ENCODE results near the gene SPSB2. TPM values are rescaled to one million over a fixed set of nuclear protein-coding genes. Genes with fewer than 3 reads are reported as not detected.

The SPSB2 gene
- total RNA-seq, 2 donors from 2014 or later = 11.7 to 11.8 TPM

- no peak for ATAC-seq
Measured at GRCh38 chr12:6860942-6861341, 12.2 kb downstream of the SPSB2 start.

GRCh38 chr12:6860116-6860515 lies 13.0 kb downstream of the SPSB2 start:
- DNase-seq = no peak
- intact Hi-C loops (cut with DNase I, micrococcal nuclease) = no loop called here
- no peak for ATAC-seq

More at GRCh38 chr12:6860942-6861341, 12.2 kb downstream of the SPSB2 start:
- DNase-seq = no peak
- intact Hi-C loops (cut with DNase I, micrococcal nuclease) = no loop called here

GRCh38 chr12:6858799-6859198 lies 14.3 kb downstream of the SPSB2 start:
- no peak for ATAC-seq
- DNase-seq = no peak
- intact Hi-C loops (cut with DNase I, micrococcal nuclease) = no loop called here

- no peak for ATAC-seq
- intact Hi-C loops (cut with DNase I, micrococcal nuclease) = no loop called here
- no peak for DNase-seq
Measured at GRCh38 chr12:6855322-6855721, 17.8 kb downstream of the SPSB2 start.

GRCh38 chr12:6854036-6854435 lies 19.1 kb downstream of the SPSB2 start:
- no peak for ATAC-seq
- DNase-seq = no peak
- intact Hi-C loops (cut with DNase I, micrococcal nuclease) = no loop called here

- no peak for DNase-seq
- no peak for ATAC-seq
- intact Hi-C loops (cut with DNase I, micrococcal nuclease) = no loop called here
Measured at GRCh38 chr12:6853626-6854025, 19.5 kb downstream of the SPSB2 start.

GRCh38 chr12:6852651-6853354 lies 20.3 kb downstream of the SPSB2 start:
- DNase-seq (peak; percentile 52 to 66), ATAC-seq (no peak)
- intact Hi-C loops (cut with DNase I, micrococcal nuclease) = no loop called here

GRCh38 chr12:6851921-6852650 lies 21.0 kb downstream of the SPSB2 start, which contains the start of gene USP5:
Gene USP5, plus strand, starts transcription at chr12:6852150. Its CDS starts 30 bp downstream, at chr12:6852180.
- ATAC-seq = peak; percentile 80
- intact Hi-C loops (cut with DNase I, micrococcal nuclease) = no loop called here
- DNase-seq = peak; percentile 98 to 99

- ATAC-seq (peak; percentile 74), DNase-seq (peak; percentile 95 to 99)
- intact Hi-C loops (cut with DNase I, micrococcal nuclease) = no loop called here
Measured at GRCh38 chr12:6851153-6851920, 21.8 kb downstream of the SPSB2 start, which contains the start of gene CDCA3. Gene CDCA3, minus strand, starts transcription at chr12:6851286. Its CDS starts 334 bp downstream, at chr12:6850952.

- intact Hi-C loops (cut with DNase I, micrococcal nuclease) = no loop called here
- DNase-seq (no peak), ATAC-seq (peak; percentile 12)
Measured at GRCh38 chr12:6850796-6851152, 22.3 kb downstream of the SPSB2 start.

GRCh38 chr12:6849976-6850560 lies 23.0 kb downstream of the SPSB2 start:
- ATAC-seq = no peak
- intact Hi-C loops (cut with DNase I, micrococcal nuclease) = no loop called here
- DNase-seq = no peak

- no peak for DNase-seq
- no peak for ATAC-seq
- intact Hi-C loops (cut with DNase I, micrococcal nuclease) = no loop called here
Measured at GRCh38 chr12:6849427-6849826, 23.7 kb downstream of the SPSB2 start.

GRCh38 chr12:6847676-6848075 lies 25.4 kb downstream of the SPSB2 start:
- intact Hi-C loops (cut with DNase I, micrococcal nuclease) = no loop called here
- ATAC-seq (no peak), DNase-seq (no peak)

GRCh38 chr12:6846316-6846869 lies 26.7 kb downstream of the SPSB2 start:
- no peak for ATAC-seq
- intact Hi-C loops (cut with DNase I, micrococcal nuclease) = no loop called here
- no peak for DNase-seq

- DNase-seq (no peak), ATAC-seq (no peak)
- intact Hi-C loops (cut with DNase I, micrococcal nuclease) = no loop called here
Measured at GRCh38 chr12:6845395-6845794, 27.7 kb downstream of the SPSB2 start.

GRCh38 chr12:6843118-6843902 lies 29.8 kb downstream of the SPSB2 start:
- DNase-seq (no peak), ATAC-seq (peak; percentile 54)
- intact Hi-C loops (cut with DNase I, micrococcal nuclease) = no loop called here

- intact Hi-C loops (cut with DNase I, micrococcal nuclease) = no loop called here
- DNase-seq (no peak), ATAC-seq (no peak)
Measured at GRCh38 chr12:6842075-6842474, 31.0 kb downstream of the SPSB2 start.

Data from left colon (tissue), 2 donors.